ENCODE measurements around the gene MOSPD3. TPM values are rescaled to one million over a fixed set of nuclear protein-coding genes. Genes with fewer than 3 reads are reported as not detected.
A peak's percentile ranks its signal among the peaks of the same experiment; 100 is the strongest.
"Not testable (repeated sequence)": the region's sequence is repeated elsewhere in the genome, so short reads cannot be mapped to it uniquely, and the experiment has no call there.

The MOSPD3 gene
- total RNA-seq, 6 experiments from 2014 or later: 8.6 to 19.3 (median 13.9) TPM

DNA sequence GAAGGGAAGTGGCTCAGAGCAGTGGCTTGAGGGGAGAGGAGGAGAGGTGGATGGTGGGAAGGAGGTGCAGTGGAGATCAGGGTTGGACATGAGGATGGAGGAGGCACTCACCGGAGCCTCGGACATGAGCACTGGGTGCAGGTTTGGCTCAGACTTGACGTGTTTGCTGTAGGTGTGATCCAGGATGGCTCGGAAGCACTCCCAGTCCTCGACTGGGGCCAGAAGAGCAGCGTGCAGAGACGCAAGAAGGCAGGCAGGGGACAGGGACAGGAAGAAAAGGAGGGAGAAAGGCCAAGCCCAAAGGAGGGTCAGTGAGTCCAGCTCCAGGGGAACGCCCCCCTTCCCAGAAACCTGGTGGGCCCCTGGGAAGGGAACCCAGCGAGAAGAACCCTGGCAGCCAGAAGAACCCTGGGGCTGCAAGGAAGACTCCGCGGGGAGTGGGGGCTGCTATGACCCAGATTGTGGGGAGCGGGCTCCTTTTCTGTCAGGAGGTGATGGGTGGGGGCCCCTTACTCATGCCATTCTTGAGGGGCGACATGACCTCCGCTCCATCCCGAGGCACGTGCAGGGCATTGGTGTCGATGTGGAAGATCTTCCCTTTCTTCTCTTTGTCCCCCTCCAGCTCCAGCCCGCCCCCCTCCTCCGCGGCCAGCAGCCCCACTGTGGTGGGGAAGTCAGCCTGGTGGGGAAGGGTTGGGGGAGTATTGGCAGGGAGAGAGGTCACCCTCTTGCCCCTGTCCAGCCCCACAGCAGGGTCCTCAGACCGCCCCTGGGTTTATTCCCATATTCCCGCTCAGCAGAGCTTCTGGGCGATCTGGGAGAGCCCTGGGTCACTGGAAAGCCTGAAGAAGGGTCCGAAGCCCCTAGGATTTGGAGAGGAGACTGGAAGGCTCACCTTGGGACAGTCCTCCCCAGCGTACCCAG is 42.8 kb downstream of the MOSPD3 start:
- TF ChIP-seq POLR2A (IDR thresholded peaks at IDR 0.05): no peak
- TF ChIP-seq, protein P1, sequence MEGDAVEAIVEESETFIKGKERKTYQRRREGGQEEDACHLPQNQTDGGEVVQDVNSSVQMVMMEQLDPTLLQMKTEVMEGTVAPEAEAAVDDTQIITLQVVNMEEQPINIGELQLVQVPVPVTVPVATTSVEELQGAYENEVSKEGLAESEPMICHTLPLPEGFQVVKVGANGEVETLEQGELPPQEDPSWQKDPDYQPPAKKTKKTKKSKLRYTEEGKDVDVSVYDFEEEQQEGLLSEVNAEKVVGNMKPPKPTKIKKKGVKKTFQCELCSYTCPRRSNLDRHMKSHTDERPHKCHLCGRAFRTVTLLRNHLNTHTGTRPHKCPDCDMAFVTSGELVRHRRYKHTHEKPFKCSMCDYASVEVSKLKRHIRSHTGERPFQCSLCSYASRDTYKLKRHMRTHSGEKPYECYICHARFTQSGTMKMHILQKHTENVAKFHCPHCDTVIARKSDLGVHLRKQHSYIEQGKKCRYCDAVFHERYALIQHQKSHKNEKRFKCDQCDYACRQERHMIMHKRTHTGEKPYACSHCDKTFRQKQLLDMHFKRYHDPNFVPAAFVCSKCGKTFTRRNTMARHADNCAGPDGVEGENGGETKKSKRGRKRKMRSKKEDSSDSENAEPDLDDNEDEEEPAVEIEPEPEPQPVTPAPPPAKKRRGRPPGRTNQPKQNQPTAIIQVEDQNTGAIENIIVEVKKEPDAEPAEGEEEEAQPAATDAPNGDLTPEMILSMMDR (IDR thresholded peaks at IDR 0.05): no peak
- intact Hi-C loops (cut with DNase I): no loop called here
- Histone ChIP-seq H3K27ac (no peak overlapping the region), H3K36me3 (no peaks in the 10 kb centered on the region), H3K27me3 (no peaks in the 10 kb centered on the region), H3K9me3 (no peaks in the 10 kb centered on the region), H3K4me3 (no peak overlapping the region), H3K4me1 (peaks cover 0 to 4% (median under 1%) of the 10 kb centered on the region in 4 donors)
- DNase-seq (no peak), ATAC-seq (no peak)
- WGBS (ENCODE audit: insufficient coverage, low coverage, low lambda C conversion rate, missing lambda C conversion rate): 55% methylated on average over 19 of the region's 25 CpGs

DNA sequence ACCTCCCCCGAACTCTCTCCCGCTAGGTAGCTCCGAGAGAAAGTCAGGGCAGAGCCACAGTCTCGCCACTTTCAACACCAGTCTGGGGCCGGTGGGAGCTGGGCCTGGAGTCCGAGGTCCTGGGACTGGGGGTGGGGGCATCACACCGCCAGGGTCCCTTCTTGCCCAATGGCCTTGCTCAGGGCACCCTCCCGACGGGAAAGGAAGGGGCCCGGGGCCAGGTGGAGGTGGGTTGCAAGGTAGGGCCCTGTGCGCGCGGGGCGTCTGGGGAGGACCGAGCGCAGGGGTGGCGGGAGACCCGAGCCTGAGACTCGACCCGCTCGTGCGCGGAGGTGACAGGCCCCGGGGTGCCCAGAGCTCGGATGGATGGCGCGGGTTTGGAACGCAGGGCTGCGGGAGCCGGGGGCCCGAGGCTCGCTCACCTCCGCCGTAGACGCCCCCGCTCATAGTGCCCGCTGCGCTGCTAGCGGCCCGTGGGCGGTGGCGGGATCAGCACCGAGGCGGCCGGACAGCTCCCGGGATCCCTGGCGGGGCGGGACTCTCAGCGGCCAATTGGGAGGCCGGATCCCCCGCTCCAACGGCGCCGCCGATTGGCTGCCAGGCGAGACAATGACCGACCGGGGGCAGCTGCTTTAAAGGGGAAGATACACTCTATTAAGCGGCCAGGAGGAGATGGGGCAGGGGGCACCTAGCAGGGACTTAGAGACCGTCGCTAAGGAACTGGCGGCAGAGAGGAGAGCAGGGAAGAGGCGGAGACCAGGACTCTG is 43.8 kb downstream of the MOSPD3 start, which contains the start of gene ACTL6B:
ACTL6B (minus strand) TSS at position 541 of the 767 bp plus-strand sequence; CDS start at position 447, 94 bp downstream.
- TF ChIP-seq POLR2A (IDR thresholded peaks at IDR 0.05): no peak
- TF ChIP-seq, protein P1 (IDR thresholded peaks at IDR 0.05): no peak
- no peak within 1 kb of the TSS for H3K4me3 ChIP-seq
- H3K36me3 ChIP-seq: no peaks in the 10 kb centered on the region
- intact Hi-C loops (cut with DNase I): no loop called here
- peaks cover 0 to 4% (median 0%) of the 10 kb centered on the region in 4 donors for H3K4me1 ChIP-seq
- 13% methylated on average over 26 of the region's 63 CpGs for WGBS (ENCODE audit: insufficient coverage, low coverage, low lambda C conversion rate, missing lambda C conversion rate)
- DNase-seq (peak; percentile 65 to 79 (median 67)), ATAC-seq (peak; percentile 74 to 94 (median 83))
- no peaks in the 10 kb centered on the region for H3K27me3 ChIP-seq
- no peak within 1 kb of the TSS for H3K27ac ChIP-seq
- no peaks in the 10 kb centered on the region for H3K9me3 ChIP-seq

DNA sequence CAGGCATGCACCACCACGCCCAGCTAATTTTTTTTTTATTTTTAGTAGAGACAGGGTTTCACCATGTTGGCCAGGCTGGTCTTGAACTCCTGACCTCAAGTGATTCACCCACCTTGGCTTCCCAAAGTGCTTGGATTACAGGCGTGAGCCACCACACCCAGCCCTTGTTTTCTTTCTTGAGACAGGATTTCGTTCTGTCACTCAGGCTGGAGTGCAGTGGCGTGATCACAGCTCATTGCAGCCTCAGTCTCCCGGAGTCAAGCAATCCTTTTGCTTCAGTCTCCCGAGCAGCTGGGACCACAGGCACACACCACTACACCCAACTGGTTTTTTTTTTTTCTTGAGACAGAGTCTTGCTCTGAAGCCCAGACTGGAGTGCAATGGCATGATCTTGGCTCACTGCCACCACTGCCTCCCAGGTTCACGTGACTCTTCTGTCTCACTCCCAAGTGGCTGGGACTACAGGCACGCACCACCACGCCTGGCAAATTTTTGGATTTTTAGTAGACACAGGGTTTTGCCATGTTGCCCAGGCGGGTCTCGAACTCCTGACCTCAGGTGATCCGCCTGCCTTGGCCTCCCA is 49.9 kb downstream of the MOSPD3 start:
- not testable (repeated sequence) for H3K4me1 ChIP-seq
- WGBS (ENCODE audit: insufficient coverage, low coverage, low lambda C conversion rate, missing lambda C conversion rate): 69% methylated on average over 12 of the region's 12 CpGs
- ATAC-seq: peak in 2 of 4 donors; percentile 26 to 33

More for the DNA sequence above, 49.9 kb downstream of the MOSPD3 start:
- DNase-seq: peak in 2 of 3 donors; percentile 56 to 58
- H3K27me3 ChIP-seq; H3K27ac ChIP-seq; H3K9me3 ChIP-seq; H3K36me3 ChIP-seq; intact Hi-C loops (cut with DNase I); H3K4me3 ChIP-seq: not testable (repeated sequence)

Small RNA genes lying within 50 kb of the gene (small RNA-seq; reads per million reads assigned to genes)
- 0 reads per million in 2 experiments for gene SAP25

Other genes with a start within 250 kb of the MOSPD3 start
- gene PILRA, start 239.1 kb upstream of the MOSPD3 start, total RNA-seq: 1 to 10 TPM; 1.4 to 7.1 (median 4.0) TPM
- 1 to 10 TPM in 5 of 6 experiments, under 1 TPM in 1; 0.86 to 5.7 (median 2.7) TPM for gene ZCWPW1, start 183.8 kb upstream of the MOSPD3 start, total RNA-seq
- gene MEPCE, start 182.7 kb upstream of the MOSPD3 start, total RNA-seq: 10 to 100 TPM; 17.1 to 25.1 (median 20.7) TPM
- gene PPP1R35, start 176.0 kb upstream of the MOSPD3 start, total RNA-seq: 10 to 100 TPM in 5 of 6 experiments, 1 to 10 TPM in 1; 9.8 to 26.8 (median 13.2) TPM
- gene SPACDR, start 148.3 kb upstream of the MOSPD3 start, total RNA-seq: not detected
- gene TSC22D4, start 133.3 kb upstream of the MOSPD3 start, total RNA-seq: 10 to 100 TPM; 12.5 to 20.5 (median 17.0) TPM
- under 1 TPM; 0.06 to 0.74 (median 0.32) TPM for gene NYAP1, start 128.6 kb upstream of the MOSPD3 start, total RNA-seq
- 10 to 100 TPM; 52.9 to 86.3 (median 69.8) TPM for gene AGFG2, start 73.3 kb upstream of the MOSPD3 start, total RNA-seq
- 1 to 10 TPM in 3 of 6 experiments, under 1 TPM in 1, not detected in 2; 0.53 to 4.5 (median 2.2) TPM for gene SAP25, start 38.6 kb upstream of the MOSPD3 start, total RNA-seq
- gene LRCH4, start 26.4 kb upstream of the MOSPD3 start, total RNA-seq: 10 to 100 TPM; 19.5 to 39.1 (median 24.7) TPM
- 1 to 10 TPM in 1 of 6 experiments, under 1 TPM in 5; 0.25 to 1.0 (median 0.45) TPM for gene FBXO24, start 26.2 kb upstream of the MOSPD3 start, total RNA-seq
- gene PCOLCE, start 10.2 kb upstream of the MOSPD3 start, total RNA-seq: 10 to 100 TPM; 10.9 to 48.5 (median 23.6) TPM
- gene TFR2, start 29.0 kb downstream of the MOSPD3 start, total RNA-seq: 100 to 1,000 TPM; 413 to 669 (median 501) TPM
- not detected for gene ACTL6B, start 43.9 kb downstream of the MOSPD3 start, total RNA-seq
- 100 to 1,000 TPM in 3 of 6 experiments, 10 to 100 TPM in 3; 75.6 to 133 (median 106) TPM for gene GNB2, start 61.2 kb downstream of the MOSPD3 start, total RNA-seq
- 10 to 100 TPM in 4 of 6 experiments, 1 to 10 TPM in 2; 6.6 to 25.1 (median 15.5) TPM for gene GIGYF1, start 81.7 kb downstream of the MOSPD3 start, total RNA-seq
- 10 to 100 TPM; 13.0 to 52.2 (median 29.2) TPM for gene POP7, start 93.6 kb downstream of the MOSPD3 start, total RNA-seq
- 10 to 100 TPM in 3 of 6 experiments, 1 to 10 TPM in 1, under 1 TPM in 2; 0.20 to 84.5 (median 12.7) TPM for gene EPO, start 107.9 kb downstream of the MOSPD3 start, total RNA-seq
- gene ZAN, start 121.1 kb downstream of the MOSPD3 start, total RNA-seq: under 1 TPM in 2 of 6 experiments, not detected in 4; 0.02 to 0.31 TPM
- 10 to 100 TPM; 23.9 to 43.7 (median 36.8) TPM for gene EPHB4, start 215.0 kb downstream of the MOSPD3 start, total RNA-seq
- gene SLC12A9, start 240.2 kb downstream of the MOSPD3 start, total RNA-seq: 10 to 100 TPM in 2 of 6 experiments, 1 to 10 TPM in 4; 7.1 to 10.6 (median 9.2) TPM